OCI-LY3 (cell line): ENCODE results near the gene PRICKLE2.

Experiments used
- EZH2phosphoT487 ChIP-seq: fragments of 200-600 bp; shearing (Covaris generic); IDR thresholded peaks from 2 replicates; pipeline ENCODE4 v1.6.1; 2018; ENCODE audit warnings: antibody characterized with exemption, mixed run types, low read depth
- TF ChIP-seq, protein P1 (sequence below): fragments of 200-600, 300-600 bp; sonication (generic); IDR thresholded peaks from 2 replicates; pipeline ENCODE4 v1.5.1; 2014; ENCODE audit warnings: antibody characterized with exemption, low read length, low read depth

DNA sequence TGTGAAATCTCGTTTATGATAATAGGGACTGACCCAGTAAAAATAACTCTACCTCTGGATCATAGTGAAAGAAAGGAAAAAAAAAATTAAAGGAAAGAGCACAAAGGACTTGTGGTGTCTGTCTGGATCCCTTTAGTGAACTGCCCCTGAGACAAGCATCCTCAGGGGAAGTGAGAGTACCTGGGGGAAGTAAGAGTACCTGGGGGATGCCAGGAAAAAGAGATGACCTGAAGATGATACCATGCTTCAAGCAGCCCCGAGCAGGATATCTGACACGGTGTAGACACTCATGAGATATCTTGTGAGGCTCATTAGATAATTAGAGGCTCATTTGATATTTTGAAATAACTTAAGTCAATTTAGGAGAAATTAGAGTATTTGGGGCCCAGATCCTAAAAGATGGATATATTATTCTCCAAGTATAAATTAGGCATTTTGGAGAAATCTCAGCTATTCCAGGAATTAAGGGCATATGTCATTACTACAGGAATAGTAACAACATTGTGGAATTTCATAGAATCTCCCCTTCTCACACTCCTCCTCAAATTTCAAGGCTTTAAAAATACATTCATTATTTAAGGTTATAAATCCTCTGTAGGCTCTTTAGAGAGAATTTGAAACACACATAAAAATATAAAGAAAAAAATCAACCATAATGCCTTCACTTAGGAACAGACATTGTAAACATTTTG is 165.6 kb downstream of the PRICKLE2 start:
- TF ChIP-seq, protein P1, sequence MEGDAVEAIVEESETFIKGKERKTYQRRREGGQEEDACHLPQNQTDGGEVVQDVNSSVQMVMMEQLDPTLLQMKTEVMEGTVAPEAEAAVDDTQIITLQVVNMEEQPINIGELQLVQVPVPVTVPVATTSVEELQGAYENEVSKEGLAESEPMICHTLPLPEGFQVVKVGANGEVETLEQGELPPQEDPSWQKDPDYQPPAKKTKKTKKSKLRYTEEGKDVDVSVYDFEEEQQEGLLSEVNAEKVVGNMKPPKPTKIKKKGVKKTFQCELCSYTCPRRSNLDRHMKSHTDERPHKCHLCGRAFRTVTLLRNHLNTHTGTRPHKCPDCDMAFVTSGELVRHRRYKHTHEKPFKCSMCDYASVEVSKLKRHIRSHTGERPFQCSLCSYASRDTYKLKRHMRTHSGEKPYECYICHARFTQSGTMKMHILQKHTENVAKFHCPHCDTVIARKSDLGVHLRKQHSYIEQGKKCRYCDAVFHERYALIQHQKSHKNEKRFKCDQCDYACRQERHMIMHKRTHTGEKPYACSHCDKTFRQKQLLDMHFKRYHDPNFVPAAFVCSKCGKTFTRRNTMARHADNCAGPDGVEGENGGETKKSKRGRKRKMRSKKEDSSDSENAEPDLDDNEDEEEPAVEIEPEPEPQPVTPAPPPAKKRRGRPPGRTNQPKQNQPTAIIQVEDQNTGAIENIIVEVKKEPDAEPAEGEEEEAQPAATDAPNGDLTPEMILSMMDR, result no peak
- no peak for TF ChIP-seq EZH2phosphoT487
